ENCODE measurements around the gene CLEC4M. TPM values are rescaled to one million over a fixed set of nuclear protein-coding genes. Genes with fewer than 3 reads are reported as not detected.

Gene CLEC4M
- total and polyA plus RNA-seq, 2 of the 8 experiments (the other 6 are each of a cell fraction or from before 2014, with no cell fraction given): not detected

DNA sequence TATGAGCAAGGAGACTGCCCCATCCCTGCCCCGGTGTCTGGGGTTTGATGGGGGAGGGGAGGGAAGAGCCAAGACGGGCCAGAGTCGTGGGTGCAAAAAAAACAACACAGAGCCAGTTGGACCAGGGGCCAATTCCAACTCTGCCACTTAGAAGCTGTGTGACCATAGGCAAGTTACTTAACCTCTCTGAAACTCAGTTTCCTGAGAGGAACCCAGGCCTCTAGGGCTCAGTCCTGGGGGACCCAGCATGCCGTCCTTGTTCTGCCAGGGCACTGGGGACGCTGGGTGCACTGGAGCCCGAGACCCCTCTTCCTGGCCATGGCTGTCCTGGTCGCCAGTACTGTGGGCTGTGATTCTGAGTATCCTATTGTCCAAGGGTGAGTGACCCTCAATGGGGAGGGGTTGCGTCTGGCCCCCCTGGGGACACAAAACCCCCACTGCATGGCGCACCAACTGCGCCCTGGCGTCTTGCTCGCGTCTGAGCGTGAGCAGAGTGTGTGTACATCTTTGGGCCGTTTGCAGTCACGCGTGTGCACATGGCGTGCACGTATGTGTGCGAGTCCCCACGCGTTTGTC lies 24.6 kb downstream of the CLEC4M start (continued):
- TF ChIP-seq, protein P1, sequence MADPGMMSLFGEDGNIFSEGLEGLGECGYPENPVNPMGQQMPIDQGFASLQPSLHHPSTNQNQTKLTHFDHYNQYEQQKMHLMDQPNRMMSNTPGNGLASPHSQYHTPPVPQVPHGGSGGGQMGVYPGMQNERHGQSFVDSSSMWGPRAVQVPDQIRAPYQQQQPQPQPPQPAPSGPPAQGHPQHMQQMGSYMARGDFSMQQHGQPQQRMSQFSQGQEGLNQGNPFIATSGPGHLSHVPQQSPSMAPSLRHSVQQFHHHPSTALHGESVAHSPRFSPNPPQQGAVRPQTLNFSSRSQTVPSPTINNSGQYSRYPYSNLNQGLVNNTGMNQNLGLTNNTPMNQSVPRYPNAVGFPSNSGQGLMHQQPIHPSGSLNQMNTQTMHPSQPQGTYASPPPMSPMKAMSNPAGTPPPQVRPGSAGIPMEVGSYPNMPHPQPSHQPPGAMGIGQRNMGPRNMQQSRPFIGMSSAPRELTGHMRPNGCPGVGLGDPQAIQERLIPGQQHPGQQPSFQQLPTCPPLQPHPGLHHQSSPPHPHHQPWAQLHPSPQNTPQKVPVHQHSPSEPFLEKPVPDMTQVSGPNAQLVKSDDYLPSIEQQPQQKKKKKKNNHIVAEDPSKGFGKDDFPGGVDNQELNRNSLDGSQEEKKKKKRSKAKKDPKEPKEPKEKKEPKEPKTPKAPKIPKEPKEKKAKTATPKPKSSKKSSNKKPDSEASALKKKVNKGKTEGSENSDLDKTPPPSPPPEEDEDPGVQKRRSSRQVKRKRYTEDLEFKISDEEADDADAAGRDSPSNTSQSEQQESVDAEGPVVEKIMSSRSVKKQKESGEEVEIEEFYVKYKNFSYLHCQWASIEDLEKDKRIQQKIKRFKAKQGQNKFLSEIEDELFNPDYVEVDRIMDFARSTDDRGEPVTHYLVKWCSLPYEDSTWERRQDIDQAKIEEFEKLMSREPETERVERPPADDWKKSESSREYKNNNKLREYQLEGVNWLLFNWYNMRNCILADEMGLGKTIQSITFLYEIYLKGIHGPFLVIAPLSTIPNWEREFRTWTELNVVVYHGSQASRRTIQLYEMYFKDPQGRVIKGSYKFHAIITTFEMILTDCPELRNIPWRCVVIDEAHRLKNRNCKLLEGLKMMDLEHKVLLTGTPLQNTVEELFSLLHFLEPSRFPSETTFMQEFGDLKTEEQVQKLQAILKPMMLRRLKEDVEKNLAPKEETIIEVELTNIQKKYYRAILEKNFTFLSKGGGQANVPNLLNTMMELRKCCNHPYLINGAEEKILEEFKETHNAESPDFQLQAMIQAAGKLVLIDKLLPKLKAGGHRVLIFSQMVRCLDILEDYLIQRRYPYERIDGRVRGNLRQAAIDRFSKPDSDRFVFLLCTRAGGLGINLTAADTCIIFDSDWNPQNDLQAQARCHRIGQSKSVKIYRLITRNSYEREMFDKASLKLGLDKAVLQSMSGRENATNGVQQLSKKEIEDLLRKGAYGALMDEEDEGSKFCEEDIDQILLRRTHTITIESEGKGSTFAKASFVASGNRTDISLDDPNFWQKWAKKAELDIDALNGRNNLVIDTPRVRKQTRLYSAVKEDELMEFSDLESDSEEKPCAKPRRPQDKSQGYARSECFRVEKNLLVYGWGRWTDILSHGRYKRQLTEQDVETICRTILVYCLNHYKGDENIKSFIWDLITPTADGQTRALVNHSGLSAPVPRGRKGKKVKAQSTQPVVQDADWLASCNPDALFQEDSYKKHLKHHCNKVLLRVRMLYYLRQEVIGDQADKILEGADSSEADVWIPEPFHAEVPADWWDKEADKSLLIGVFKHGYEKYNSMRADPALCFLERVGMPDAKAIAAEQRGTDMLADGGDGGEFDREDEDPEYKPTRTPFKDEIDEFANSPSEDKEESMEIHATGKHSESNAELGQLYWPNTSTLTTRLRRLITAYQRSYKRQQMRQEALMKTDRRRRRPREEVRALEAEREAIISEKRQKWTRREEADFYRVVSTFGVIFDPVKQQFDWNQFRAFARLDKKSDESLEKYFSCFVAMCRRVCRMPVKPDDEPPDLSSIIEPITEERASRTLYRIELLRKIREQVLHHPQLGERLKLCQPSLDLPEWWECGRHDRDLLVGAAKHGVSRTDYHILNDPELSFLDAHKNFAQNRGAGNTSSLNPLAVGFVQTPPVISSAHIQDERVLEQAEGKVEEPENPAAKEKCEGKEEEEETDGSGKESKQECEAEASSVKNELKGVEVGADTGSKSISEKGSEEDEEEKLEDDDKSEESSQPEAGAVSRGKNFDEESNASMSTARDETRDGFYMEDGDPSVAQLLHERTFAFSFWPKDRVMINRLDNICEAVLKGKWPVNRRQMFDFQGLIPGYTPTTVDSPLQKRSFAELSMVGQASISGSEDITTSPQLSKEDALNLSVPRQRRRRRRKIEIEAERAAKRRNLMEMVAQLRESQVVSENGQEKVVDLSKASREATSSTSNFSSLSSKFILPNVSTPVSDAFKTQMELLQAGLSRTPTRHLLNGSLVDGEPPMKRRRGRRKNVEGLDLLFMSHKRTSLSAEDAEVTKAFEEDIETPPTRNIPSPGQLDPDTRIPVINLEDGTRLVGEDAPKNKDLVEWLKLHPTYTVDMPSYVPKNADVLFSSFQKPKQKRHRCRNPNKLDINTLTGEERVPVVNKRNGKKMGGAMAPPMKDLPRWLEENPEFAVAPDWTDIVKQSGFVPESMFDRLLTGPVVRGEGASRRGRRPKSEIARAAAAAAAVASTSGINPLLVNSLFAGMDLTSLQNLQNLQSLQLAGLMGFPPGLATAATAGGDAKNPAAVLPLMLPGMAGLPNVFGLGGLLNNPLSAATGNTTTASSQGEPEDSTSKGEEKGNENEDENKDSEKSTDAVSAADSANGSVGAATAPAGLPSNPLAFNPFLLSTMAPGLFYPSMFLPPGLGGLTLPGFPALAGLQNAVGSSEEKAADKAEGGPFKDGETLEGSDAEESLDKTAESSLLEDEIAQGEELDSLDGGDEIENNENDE (IDR thresholded peaks at IDR 0.05; ENCODE audit: insufficient replicate concordance, low read length): no peak
- TF ChIP-seq GTF2F1 (IDR thresholded peaks at IDR 0.05; ENCODE audit: borderline replicate concordance, low read depth, low read length): no peak

All from H1 (cell line).